ENCODE results near the gene INPP5K. TPM values are rescaled to one million over a fixed set of nuclear protein-coding genes. Genes with fewer than 3 reads are reported as not detected.

The INPP5K gene
- total RNA-seq, 1 donor from 2014 or later: 22.4 TPM

GRCh38 chr17:1506649-1507267 is 9.7 kb downstream of the INPP5K start:
- Mint-ChIP-seq H3K9me3 (no peaks in the 10 kb centered on the region), H3K4me1 (no peaks in the 10 kb centered on the region), H3K4me3 (no peak overlapping the region), H3K36me3 (peaks cover 5% of the 10 kb centered on the region), H3K27me3 (ENCODE audit: low read depth) (no peaks in the 10 kb centered on the region), H3K27ac (no peak overlapping the region)
- DNase-seq (ENCODE audit: low spot score in 2 of 2, unreplicated experiment in 2 of 2): no peak
- TF ChIP-seq CTCF (IDR thresholded peaks at IDR 0.05; ENCODE audit: unreplicated experiment): no peak

- Mint-ChIP-seq H3K4me1 (no peaks in the 10 kb centered on the region), H3K4me3 (no peak overlapping the region), H3K27ac (no peak overlapping the region), H3K9me3 (no peaks in the 10 kb centered on the region), H3K27me3 (ENCODE audit: low read depth) (no peaks in the 10 kb centered on the region), H3K36me3 (peaks cover 5% of the 10 kb centered on the region)
- no peak for DNase-seq (ENCODE audit: low spot score in 2 of 2, unreplicated experiment in 2 of 2)
- TF ChIP-seq CTCF (IDR thresholded peaks at IDR 0.05; ENCODE audit: unreplicated experiment): no peak
Measured at GRCh38 chr17:1505586-1505985, 10.8 kb downstream of the INPP5K start.

GRCh38 chr17:1504866-1505265 is 11.5 kb downstream of the INPP5K start:
- Mint-ChIP-seq H3K4me3 (no peak overlapping the region), H3K4me1 (no peaks in the 10 kb centered on the region), H3K27ac (no peak overlapping the region), H3K9me3 (no peaks in the 10 kb centered on the region), H3K36me3 (peaks cover 5% of the 10 kb centered on the region), H3K27me3 (ENCODE audit: low read depth) (no peaks in the 10 kb centered on the region)
- no peak for TF ChIP-seq CTCF (IDR thresholded peaks at IDR 0.05; ENCODE audit: unreplicated experiment)
- no peak for DNase-seq (ENCODE audit: low spot score in 2 of 2, unreplicated experiment in 2 of 2)

GRCh38 chr17:1503699-1504098 is 12.7 kb downstream of the INPP5K start:
- Mint-ChIP-seq H3K4me1 (no peaks in the 10 kb centered on the region), H3K4me3 (no peak overlapping the region), H3K9me3 (no peaks in the 10 kb centered on the region), H3K27me3 (ENCODE audit: low read depth) (no peaks in the 10 kb centered on the region), H3K36me3 (peaks cover 5% of the 10 kb centered on the region), H3K27ac (no peak overlapping the region)
- TF ChIP-seq CTCF (IDR thresholded peaks at IDR 0.05; ENCODE audit: unreplicated experiment): no peak
- DNase-seq (ENCODE audit: low spot score in 2 of 2, unreplicated experiment in 2 of 2): no peak

GRCh38 chr17:1498869-1499268 is 17.5 kb downstream of the INPP5K start:
- no peaks in the 10 kb centered on the region for H3K27me3 Mint-ChIP-seq (ENCODE audit: low read depth)
- no peak overlapping the region for H3K4me3 Mint-ChIP-seq
- H3K4me1 Mint-ChIP-seq: no peaks in the 10 kb centered on the region
- H3K9me3 Mint-ChIP-seq: no peaks in the 10 kb centered on the region
- no peak overlapping the region for H3K27ac Mint-ChIP-seq
- DNase-seq (ENCODE audit: low spot score in 2 of 2, unreplicated experiment in 2 of 2): no peak
- no peak for TF ChIP-seq CTCF (IDR thresholded peaks at IDR 0.05; ENCODE audit: unreplicated experiment)
- no peaks in the 10 kb centered on the region for H3K36me3 Mint-ChIP-seq

GRCh38 chr17:1498233-1498632 is 18.2 kb downstream of the INPP5K start:
- no peak overlapping the region for H3K27ac Mint-ChIP-seq
- peaks cover 3% of the 10 kb centered on the region for H3K4me1 Mint-ChIP-seq
- H3K9me3 Mint-ChIP-seq: no peaks in the 10 kb centered on the region
- TF ChIP-seq CTCF (IDR thresholded peaks at IDR 0.05; ENCODE audit: unreplicated experiment): no peak
- no peak for DNase-seq (ENCODE audit: low spot score in 2 of 2, unreplicated experiment in 2 of 2)
- H3K4me3 Mint-ChIP-seq: no peak overlapping the region
- H3K27me3 Mint-ChIP-seq (ENCODE audit: low read depth): no peaks in the 10 kb centered on the region
- H3K36me3 Mint-ChIP-seq: no peaks in the 10 kb centered on the region

All from mesothelial cell of epicardium (in vitro differentiated cells).